Measurements from ENCODE around the gene SRGAP1. TPM values are rescaled to one million over a fixed set of nuclear protein-coding genes. Genes with fewer than 3 reads are reported as not detected.
"Not testable (repeated sequence)": the region's sequence is repeated elsewhere in the genome, so short reads cannot be mapped to it uniquely, and the experiment has no call there.

The SRGAP1 gene
- total and polyA plus RNA-seq, 7 donors = 0.23 to 5.1 (median 1.5) TPM

- H3K4me3 ChIP-seq = no peak overlapping the region
- 93 to 97% (median 93%) methylated on average over 2 of the region's 2 CpGs for WGBS, 3 donors
- ATAC-seq = no peak
Measured at GRCh38 chr12:64066776-64067175, 222.3 kb downstream of the SRGAP1 start.

GRCh38 chr12:64070454-64070853 lies 226.0 kb downstream of the SRGAP1 start:
- WGBS, 3 donors = 50 to 66% (median 57%) methylated on average over 2 of the region's 2 CpGs
- DNase-seq (no peak), ATAC-seq (no peak)
- H3K4me1 ChIP-seq = peaks cover 5% of the 10 kb centered on the region
- H3K9me3 ChIP-seq = no peaks in the 10 kb centered on the region
- H3K36me3 ChIP-seq (ENCODE audit: insufficient read depth in 1 of 2, low read depth in 1 of 2) = peaks cover 0 to 3% of the 10 kb centered on the region in 2 donors
- no peak overlapping the region for H3K4me3 ChIP-seq
- intact Hi-C loops (cut with DNase I) = no loop called here
- TF ChIP-seq CTCF (IDR thresholded peaks at IDR 0.05) = no peak
- no peaks in the 10 kb centered on the region for H3K27me3 ChIP-seq (ENCODE audit: insufficient read depth in 3 of 3, low read length in 2 of 3)
- H3K27ac ChIP-seq = no peak overlapping the region

More at GRCh38 chr12:64066776-64067175, 222.3 kb downstream of the SRGAP1 start:
- Histone ChIP-seq H3K27ac (no peak overlapping the region), H3K4me1 (peaks cover 5% of the 10 kb centered on the region), H3K27me3 (ENCODE audit: insufficient read depth in 3 of 3, low read length in 2 of 3) (no peaks in the 10 kb centered on the region), H3K36me3 (ENCODE audit: insufficient read depth in 1 of 2, low read depth in 1 of 2) (peaks cover 0 to 8% of the 10 kb centered on the region in 2 donors), H3K9me3 (no peaks in the 10 kb centered on the region)
- intact Hi-C loops (cut with DNase I) = no loop called here
- TF ChIP-seq CTCF (IDR thresholded peaks at IDR 0.05) = no peak
- no peak for DNase-seq

GRCh38 chr12:64072916-64073575 lies 228.5 kb downstream of the SRGAP1 start:
- TF ChIP-seq CTCF (IDR thresholded peaks at IDR 0.05) = no peak
- H3K4me1 ChIP-seq = peaks cover 5% of the 10 kb centered on the region
- no peaks in the 10 kb centered on the region for H3K36me3 ChIP-seq (ENCODE audit: insufficient read depth in 1 of 2, low read depth in 1 of 2)
- intact Hi-C loops (cut with DNase I) = no loop called here
- H3K27ac ChIP-seq = no peak overlapping the region
- ATAC-seq (no peak), DNase-seq (no peak)
- no peaks in the 10 kb centered on the region for H3K27me3 ChIP-seq (ENCODE audit: insufficient read depth in 3 of 3, low read length in 2 of 3)
- H3K4me3 ChIP-seq = no peak overlapping the region
- no peaks in the 10 kb centered on the region for H3K9me3 ChIP-seq
- WGBS, 3 donors = 73 to 86% (median 85%) methylated on average over 5 of the region's 5 CpGs

GRCh38 chr12:64076565-64076964 lies 232.1 kb downstream of the SRGAP1 start:
- H3K36me3 ChIP-seq (ENCODE audit: insufficient read depth in 1 of 2, low read depth in 1 of 2); ATAC-seq; intact Hi-C loops (cut with DNase I); H3K27me3 ChIP-seq (ENCODE audit: insufficient read depth in 3 of 3, low read length in 2 of 3); H3K27ac ChIP-seq; H3K4me3 ChIP-seq; H3K9me3 ChIP-seq; DNase-seq; H3K4me1 ChIP-seq: not testable (repeated sequence)
- 90 to 96% (median 95%) methylated on average over 9 of the region's 9 CpGs for WGBS, 3 donors

- TF ChIP-seq CTCF (IDR thresholded peaks at IDR 0.05) = no peak
- Histone ChIP-seq H3K4me3 (no peak overlapping the region), H3K27me3 (ENCODE audit: insufficient read depth in 3 of 3, low read length in 2 of 3) (no peaks in the 10 kb centered on the region), H3K27ac (no peak overlapping the region), H3K36me3 (ENCODE audit: insufficient read depth in 1 of 2, low read depth in 1 of 2) (no peaks in the 10 kb centered on the region), H3K9me3 (no peaks in the 10 kb centered on the region), H3K4me1 (peaks cover 5% of the 10 kb centered on the region)
- DNase-seq = no peak
- intact Hi-C loops (cut with DNase I) = no loop called here
- ATAC-seq = no peak
Measured at GRCh38 chr12:64077922-64078321, 233.4 kb downstream of the SRGAP1 start.
